ENCODE measurements around the gene NR1D2. TPM values are rescaled to one million over a fixed set of nuclear protein-coding genes. Genes with fewer than 3 reads are reported as not detected.

The NR1D2 gene
- total RNA-seq = 16.9 and 17.4 TPM in 2 replicates

GRCh38 chr3:23944861-23945662 lies at the start of gene NR1D2:
Gene NR1D2, plus strand, starts transcription at chr3:23945286. Its CDS starts 293 bp downstream, at chr3:23945579.

GRCh38 chr3:23916886-23917678 lies 28.0 kb upstream of the NR1D2 start, which contains the start of the genes NKIRAS1 and RPL15:
Gene NKIRAS1, minus strand, starts transcription at chr3:23916990. Its CDS starts 6,086 bp downstream, at chr3:23910904.
Gene RPL15, plus strand, starts transcription at chr3:23917132. Its CDS starts 728 bp downstream, at chr3:23917860.

Other genes starting within 250 kb of the NR1D2 start
- 99.5 and 141 TPM in 2 replicates for gene UBE2E1, start 139.3 kb upstream of the NR1D2 start, total RNA-seq
- 5.6 and 5.8 TPM in 2 replicates for gene NKIRAS1, start 28.3 kb upstream of the NR1D2 start, total RNA-seq
- gene RPL15, start 28.2 kb upstream of the NR1D2 start, total RNA-seq = 3,127 and 3,501 TPM in 2 replicates

All from mammary microvascular endothelial cell (primary cell).